Middle frontal gyrus (tissue), 1 donor: ENCODE data around the gene MAPKAPK5.
"Not testable (repeated sequence)": the region's sequence is repeated elsewhere in the genome, so short reads cannot be mapped to it uniquely, and the experiment has no call there.

Experiments used
- DNase-seq: peaks from one replicate; pipeline ENCODE4 v3.0.0-alpha.2; 2015; ENCODE audit warnings: low spot score; ENCODE audit errors: extremely low spot score

The MAPKAPK5 gene

DNA sequence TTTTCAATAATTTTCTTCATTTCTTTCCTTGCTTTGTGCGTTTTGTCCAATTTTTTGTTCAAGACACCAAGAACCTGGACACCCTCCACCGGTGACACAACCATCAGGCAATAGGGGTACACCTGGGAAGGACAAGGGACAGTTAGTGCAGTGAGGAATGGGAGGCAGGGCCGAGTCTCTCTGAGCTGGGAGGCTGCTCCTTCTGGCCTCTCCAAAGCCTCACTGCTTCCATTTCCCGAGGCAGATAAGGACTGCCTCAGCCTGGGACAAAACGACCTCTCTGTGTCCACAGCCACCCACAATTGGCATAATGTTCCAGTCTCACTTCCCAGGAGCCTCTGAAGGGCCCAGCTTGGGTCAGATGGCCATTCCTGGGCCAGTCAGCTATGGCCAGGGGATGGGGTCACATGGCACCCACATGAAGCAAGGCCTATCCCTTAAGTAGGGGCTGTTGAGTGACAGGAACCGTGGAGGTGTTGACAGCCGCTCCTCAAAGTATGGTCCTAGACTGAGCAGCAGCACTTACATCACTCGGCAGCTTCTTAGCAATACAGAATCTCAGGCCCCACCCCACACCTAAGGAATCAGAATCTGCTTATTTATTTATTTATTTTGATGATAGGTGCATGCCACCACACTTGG, 13.6 kb upstream of the MAPKAPK5 start:
- no peak for DNase-seq

DNA sequence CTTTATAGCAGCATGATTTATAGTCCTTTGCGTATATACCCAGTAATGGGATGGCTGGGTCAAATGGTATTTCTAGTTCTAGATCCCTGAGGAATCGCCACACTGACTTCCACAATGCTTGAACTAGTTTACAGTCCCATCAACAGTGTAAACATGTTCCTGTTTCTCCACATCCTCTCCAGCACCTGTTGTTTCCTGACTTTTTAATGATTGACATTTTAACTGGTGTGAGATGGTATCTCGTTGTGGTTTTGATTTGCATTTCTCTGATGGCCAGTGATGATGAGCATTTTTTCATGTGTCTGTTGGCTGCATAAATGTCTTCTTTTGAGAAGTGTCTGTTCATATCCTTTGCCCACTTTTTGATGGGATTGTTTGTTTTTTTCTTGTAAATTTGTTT, 12.4 kb upstream of the MAPKAPK5 start:
- DNase-seq: not testable (repeated sequence)

DNA sequence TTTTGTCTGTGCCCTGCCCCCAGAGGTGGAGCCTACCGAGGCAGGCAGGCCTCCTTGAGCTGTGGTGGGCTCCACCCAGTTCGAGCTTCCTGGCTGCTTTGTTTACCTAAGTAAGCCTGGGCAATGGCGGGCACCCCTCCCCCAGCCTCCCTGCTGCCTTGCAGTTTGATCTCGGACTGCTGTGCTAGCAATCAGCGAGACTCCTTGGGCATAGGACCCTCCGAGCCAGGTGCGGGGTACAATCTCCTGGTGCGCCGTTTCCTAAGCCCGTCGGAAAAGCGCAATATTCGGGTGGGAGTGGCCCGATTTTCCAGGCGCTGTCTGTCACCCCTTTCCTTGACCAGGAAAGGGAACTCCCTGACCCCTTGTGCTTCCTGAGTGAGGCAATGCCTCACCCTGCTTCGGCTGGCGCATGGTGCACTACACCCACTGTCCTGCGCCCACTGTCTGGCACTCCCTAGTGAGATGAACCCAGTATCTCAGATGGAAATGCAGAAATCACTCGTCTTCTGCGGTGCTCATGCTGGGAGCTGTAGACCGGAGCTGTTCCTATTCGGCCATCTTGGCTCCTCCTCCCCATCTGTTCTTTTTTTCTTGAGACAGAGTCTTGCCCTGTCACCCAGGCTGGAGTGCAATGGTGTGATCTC, 7.2 kb upstream of the MAPKAPK5 start:
- DNase-seq: not testable (repeated sequence)

DNA sequence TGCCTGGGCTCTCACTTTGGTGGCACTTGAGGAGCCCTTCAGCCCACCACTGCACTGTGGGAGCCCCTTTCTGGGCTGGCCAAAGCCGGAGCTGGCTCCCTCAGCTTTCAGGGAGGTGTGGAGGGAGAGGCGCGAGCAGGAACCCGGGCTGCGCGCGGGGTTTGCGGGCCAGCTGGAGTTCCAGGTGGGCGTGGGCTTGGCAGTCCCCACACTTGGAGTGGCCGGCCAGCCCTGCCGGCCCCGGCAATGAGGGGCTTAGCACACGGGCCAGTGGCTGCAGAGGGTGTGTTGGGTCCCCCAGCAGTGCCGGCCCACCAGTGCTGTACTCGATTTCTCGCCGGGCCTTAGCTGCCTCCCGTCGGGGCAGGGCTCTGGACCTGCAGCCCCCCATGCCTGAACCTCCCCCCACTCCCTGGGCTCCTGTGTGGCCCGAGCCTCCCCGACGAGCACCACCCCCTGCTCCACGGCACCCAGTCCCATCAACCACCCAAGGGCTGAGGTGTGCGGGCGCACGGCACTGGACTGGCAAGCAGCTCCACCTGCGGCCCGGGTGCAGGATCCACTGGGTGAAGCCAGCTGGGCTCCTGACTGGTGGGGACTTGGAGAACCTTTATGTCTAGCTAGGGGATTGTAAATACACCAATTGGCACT, 6.4 kb upstream of the MAPKAPK5 start:
- not testable (repeated sequence) for DNase-seq

DNA sequence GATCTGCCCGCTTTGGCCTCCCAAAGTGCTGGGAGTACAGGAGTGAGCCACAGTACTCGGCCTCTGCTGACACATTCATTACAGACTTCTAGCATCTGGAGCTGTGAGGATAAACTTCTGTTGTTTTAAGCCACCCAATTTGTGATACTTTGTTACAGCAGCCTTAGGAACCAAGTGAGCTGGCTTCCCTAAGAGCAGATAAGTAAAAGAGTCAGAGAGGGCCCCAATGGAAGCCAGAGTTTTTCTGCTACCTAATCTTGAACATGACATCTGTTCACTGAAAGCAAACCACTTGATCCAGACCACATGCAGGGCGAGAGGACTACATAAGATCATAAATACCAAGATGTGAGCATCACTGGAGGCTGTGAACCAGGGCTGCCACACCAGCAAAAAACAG, 3.7 kb upstream of the MAPKAPK5 start:
- no peak for DNase-seq

DNA sequence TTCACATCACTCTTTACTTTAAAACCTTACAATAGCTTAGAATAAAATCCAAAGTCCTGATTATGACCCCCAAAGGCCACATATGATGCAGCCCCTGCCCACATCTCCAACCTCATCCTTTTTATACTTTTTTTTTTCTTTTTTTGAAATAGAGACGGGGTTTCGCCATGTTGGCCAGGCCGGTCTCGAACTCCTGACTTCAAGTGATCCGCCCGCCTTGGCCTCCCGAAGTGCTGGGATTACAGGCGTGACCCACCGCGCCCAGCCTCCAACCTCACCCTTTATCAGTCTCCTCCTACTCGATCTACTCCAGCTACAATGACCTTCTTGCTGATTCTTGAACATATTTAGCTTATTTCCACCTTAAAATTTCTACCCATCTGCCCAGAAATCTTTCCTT, 1.2 kb upstream of the MAPKAPK5 start:
- DNase-seq: no peak

DNA sequence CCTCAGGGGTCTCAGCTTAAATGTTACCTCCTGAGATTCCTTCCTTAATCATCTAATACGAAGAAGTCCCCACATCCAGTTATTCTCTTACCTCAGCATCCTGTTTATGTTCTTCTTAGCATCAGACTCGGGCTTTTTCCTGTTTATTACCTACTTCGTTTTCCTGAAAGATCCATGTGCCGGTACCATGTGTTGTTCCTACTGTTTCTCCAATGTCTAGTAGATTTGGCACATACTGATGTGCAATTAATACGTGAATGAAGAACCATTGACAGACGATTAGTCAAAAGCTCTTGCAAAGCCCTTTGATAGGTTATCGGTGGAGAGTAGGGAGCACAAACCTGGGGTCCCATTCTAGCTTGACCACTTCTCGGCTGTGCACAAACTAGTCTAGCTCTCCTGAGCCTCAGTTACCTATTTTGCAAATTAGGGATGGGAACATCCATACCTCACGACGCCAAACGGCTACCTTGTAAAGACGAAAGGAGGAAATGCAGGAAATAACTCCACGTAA, 735 bp upstream of the MAPKAPK5 start:
- DNase-seq: no peak

DNA sequence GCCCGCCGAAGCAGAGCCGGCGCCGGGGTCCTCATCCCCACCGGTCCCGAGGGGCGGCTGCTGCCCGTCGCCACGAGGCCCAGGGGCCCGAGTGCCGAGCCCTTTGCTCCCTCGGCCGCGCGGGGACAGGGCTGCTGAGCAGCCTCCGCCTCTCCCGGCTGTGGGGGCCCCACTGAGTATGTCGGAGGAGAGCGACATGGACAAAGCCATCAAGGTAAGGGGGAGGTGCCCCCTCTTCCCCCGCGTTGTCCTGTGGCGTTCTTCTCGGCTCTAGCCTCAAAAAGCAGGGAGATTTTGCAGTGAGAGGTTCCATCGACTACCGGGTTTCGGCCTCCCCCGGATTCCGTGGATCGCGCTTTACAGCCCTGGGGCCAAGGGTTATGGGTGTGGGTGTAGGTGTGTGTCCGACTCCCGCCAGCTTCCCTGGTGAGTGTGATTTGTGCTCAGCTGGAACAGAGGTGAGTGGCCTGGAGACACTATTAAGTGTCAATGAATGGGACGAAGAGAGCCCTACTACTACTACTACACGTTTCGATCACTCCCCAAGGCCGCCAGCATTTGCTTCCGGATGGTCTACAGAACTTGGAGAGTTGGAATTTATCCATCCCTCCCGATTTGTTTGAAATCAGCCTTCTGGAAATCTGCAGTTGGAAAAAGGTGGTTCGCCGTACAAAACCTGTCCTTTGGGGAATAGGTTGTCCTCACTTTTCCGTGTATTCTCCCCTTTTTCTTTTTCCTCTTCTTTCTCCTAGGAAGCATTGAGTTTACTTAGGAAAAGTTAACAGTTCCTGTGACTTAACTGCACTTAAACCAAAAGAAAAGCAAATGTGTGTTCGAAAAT, 748 bp downstream of the MAPKAPK5 start:
- no peak for DNase-seq

DNA sequence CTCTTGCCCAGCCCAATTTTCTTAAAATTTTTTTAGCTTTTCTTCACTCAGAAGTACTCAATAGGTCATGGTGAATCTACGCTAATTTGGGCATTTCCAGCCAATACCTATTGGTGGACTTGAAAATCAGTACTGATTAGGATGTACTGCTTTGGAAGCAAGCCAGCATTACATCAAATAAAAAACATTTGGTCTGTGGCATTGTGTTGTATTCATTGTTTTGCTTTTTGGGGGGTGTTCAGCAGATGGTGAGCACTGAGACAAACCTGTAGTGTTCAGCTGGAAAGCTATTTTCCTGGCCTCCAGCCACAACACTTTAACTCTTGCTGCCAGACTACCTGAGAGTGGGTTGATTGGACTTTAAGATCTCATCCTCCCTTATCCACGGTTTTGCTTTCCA, 4.0 kb downstream of the MAPKAPK5 start:
- no peak for DNase-seq

DNA sequence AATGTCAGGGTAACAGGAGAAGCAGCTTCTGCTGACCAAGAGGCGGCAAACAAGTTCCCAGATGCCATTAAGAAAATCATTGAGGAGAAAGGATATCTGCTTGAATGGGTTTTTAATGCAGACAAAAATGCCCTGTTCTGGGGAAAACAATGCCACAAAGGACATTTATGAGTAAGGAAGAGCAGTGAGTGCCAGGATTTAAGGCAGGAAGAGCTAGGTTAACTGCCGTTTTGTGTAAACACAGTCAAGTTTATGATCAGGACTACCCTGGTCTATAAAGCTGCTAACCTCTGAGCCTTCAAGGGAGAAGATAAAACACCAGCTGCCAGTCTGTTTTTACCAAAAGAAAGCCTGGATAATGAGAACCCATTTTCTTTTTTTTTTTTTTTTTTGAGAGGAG, 8.5 kb downstream of the MAPKAPK5 start:
- DNase-seq: no peak

DNA sequence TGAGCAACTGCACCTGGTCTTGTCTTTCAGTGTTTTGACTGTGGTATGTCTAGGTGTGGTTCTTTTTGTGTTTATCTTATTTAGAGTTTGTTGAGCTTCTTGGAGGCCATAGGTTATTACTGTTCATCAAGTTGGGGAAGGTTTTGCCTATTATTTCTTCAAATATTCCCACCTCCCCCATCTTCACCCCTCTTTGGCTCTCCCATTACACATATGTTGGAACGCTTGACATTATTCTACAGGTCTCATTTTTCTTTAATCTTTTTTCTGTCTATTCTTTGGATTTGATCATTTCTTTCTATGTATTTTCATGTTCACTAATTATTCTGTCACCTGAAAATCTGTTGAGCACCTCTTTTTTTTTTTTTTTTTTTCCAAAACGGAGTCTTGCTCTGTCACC, 16.2 kb downstream of the MAPKAPK5 start:
- DNase-seq: no peak

DNA sequence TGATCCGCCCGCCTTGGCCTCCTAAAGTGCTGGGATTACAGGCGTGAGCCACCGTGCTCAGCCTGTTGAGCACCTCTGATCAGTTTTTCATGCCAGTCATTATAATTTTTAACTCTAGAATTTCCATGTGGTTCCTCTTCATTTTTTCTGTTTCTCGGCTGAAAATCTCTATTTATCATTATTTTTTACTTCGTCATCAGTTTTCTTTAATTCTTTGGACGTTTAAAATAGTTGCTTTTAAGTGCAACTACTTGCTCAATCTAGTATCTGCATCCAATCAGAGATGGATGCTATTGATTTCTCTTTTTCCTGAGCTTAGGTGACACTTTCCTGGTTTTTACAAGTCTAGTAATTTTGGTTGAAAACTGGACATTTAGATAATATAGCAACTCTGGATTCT, 16.8 kb downstream of the MAPKAPK5 start:
- no peak for DNase-seq

DNA sequence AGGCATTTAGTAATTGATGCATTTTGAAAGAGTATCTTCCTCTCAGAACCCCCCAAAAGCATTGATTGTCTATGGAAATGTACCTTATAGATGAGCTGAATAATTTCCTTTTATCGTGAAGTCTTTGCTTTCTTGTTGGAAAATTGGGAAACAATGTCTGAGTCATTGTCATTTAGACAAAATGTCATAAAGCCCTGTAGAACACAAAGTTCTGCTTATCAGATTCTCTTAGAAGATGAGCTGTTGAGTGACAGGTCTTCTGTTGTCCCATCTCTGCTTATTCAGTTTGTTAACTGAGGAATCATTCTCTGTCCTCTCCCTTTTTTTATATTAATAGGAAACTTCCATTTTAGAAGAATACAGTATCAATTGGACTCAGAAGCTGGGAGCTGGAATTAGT, 22.9 kb downstream of the MAPKAPK5 start:
- DNase-seq: no peak

DNA sequence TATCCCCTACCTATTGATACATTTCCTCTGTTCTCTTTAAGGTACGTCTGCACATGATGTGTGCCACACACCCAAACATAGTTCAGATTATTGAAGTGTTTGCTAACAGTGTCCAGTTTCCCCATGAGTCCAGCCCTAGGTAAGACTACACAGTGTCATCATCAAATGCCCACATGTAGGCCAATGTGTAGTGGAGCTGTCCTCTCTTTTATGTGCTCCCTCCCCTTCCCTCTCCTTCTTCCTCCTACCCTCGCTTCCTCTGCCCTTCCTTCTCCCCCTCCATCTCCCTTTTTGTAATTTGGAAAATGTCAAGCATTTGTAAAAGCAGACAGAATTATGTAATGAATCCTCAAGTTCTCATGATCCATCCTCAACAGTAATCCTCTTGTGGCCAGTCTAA, 25.5 kb downstream of the MAPKAPK5 start:
- DNase-seq: no peak

DNA sequence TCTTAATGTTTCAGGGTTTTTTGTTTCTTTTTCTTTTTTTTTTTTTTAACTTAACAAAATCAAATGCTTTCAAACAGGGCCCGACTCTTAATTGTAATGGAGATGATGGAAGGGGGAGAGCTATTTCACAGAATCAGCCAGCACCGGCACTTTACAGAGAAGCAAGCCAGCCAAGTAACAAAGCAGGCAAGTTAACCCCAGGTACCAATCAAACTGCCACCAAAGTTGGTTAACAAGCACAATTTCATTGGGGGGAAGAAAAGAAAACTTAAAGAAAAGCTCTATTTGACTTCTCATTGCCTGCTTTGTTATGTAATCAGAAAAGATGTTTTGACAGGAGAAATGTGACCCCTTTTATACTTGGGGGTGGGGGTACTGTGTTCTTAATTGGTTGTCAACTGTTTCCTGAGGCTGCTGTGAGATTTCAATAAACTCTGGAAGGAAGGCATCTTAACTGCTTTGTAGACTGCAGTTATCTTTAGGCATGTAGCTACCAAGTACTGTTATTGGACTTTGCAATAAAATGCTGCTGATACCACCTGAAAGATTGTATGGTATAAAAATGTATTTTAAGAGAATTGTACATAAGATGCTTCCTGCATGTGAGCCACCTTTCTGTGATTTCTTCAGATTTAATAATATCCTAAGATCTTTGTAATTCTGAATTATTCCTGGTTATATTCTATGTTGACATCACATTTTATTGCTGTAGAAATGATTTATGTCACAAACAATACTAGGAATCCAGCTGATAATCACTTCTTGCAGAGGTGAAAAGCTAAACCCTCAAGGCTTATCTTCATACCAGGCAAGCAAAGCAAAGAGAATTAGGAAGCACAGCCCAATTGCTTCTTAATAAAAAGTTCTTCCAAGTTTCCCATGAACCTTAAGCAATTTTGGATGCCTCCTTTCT, 26.9 kb downstream of the MAPKAPK5 start:
- no peak for DNase-seq

DNA sequence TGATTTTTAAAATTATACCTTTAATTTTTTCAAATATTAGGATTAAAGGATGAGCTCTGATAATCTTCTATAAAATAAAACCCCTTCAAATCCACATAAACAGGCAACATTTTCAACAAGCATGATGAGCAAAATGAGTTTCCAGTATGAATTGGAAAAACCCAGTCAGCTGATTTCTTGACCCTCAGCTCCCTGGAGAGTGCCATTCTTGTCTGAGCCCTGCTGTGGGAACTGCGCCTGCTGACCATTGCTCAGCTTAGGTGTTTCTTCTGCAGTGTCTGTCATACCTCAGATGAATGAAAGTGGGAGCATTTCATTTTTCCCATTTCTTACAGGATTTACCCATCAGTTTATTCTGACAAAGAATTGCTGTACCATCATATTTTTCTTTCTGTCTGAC, 27.6 kb downstream of the MAPKAPK5 start:
- DNase-seq: no peak

DNA sequence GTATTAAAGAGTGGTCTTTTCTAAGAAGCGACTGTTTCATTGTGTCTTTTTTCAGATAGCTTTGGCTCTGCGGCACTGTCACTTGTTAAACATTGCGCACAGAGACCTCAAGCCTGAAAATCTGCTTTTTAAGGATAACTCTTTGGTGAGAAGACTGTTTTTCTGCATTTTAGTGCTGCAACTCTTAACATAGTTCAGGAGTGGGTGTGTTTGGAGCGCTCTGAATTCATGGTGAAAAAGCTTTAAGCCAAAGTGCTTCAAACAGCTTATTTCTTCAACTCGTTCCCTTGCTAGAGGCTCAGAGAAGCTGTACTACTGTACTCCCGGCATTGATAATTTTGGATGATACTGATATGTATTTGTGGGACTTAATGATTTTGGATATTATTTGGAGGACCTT, 28.2 kb downstream of the MAPKAPK5 start:
- DNase-seq: no peak

DNA sequence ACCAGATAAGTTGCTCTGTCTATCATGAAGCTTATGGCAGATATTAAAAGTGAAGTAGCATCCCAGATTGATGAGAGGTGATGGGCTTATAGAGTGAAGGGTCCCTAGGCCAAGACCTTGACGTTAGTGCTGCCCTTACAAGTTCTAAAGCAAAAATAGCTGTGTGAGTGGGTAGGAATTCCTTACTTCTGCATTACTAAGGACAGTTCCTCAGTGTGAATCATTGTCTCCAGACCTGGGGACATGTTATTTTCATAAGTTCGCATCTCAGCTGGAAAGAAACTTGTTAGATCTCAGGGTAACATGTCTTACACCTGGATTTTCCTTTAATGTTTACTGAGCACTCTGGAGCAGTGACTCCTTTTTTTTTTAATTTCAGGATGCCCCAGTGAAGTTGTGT, 28.7 kb downstream of the MAPKAPK5 start:
- no peak for DNase-seq

DNA sequence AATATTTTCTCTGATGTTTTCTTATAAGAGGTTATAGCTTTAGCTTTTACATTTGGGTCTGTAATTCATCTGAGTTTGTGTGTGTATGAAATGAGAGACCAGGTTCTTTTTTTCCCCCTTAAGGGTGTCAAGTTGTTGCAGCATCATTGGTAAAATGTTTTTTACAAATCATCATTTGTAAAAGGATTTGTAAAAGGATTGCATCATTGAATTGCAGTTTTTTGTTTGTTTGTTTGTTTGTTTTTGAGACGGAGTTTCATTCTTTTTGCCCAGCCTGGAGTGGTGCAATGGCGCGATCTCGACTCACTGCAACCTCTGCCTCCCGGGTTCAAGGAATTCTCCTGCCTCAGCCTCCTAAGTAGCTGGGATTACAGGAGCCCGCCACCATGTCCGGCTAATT, 31.1 kb downstream of the MAPKAPK5 start:
- DNase-seq: no peak

DNA sequence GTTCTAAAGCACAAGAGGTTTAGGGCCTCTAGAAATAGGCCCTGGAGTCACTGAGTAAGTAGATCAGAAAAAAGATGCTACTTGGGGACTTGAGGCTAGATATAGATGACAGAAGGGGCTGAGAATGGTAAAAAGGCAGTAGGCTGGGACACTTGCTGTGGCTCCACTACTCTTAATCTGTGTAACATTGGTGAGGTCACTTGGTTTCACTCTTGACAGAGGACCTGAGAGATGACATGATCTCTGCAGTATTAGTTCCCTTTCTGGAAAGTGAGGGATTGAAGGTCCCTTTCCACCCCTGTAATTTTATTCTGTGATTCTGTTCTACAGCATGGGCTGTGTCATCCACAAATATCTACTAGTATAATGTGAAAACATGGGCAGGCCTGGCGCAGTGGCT, 39.7 kb downstream of the MAPKAPK5 start:
- no peak for DNase-seq
